HEK293T (cell line): ENCODE data around the gene PNMA8A.
A peak's percentile ranks its signal among the peaks of the same experiment; 100 is the strongest.

Source experiments
- CTCF ChIA-PET: fragments of 350-600 bp; formaldehyde crosslinking; extraction: SDS; loops from one replicate; lab custom pipeline; 2021; ENCODE audit warnings: antibody characterized with exemption, inconsistent platforms; lab: Yijun Ruan, JAX
- POLR2A ChIA-PET: fragments of 350-600 bp; formaldehyde crosslinking; extraction: SDS; loops from one replicate; lab custom pipeline; 2020; ENCODE audit warnings: antibody characterized with exemption, inconsistent platforms; lab: Yijun Ruan, JAX
- DNase-seq: peaks from one replicate; pipeline ENCODE4 v3.0.0; 2012; ENCODE audit warnings: mixed read lengths; ENCODE audit errors: extremely low spot score
- ARNT ChIP-seq: fragments of 450-650 bp; IDR thresholded peaks from 2 replicates; pipeline ENCODE4 v1.6.1; 2017; ENCODE audit warnings: mild to moderate bottlenecking
- BHLHE40 ChIP-seq: fragments of 450-650 bp; IDR thresholded peaks from 2 replicates; pipeline ENCODE4 v1.6.1; 2016; ENCODE audit warnings: mild to moderate bottlenecking, moderate library complexity, borderline replicate concordance
- CTBP1 ChIP-seq: fragments of 450-650 bp; IDR thresholded peaks from 2 replicates; pipeline ENCODE4 v1.6.1; 2016; ENCODE audit warnings: borderline replicate concordance
- ELF4 ChIP-seq: fragments of 450-650 bp; IDR thresholded peaks from 2 replicates; pipeline ENCODE4 v1.6.1; 2017; ENCODE audit warnings: antibody characterized with exemption
- FOXA1 ChIP-seq: fragments of 450-650 bp; IDR thresholded peaks from 2 replicates; pipeline ENCODE4 v1.6.1; 2016; ENCODE audit warnings: mild to moderate bottlenecking
- FOXK2 ChIP-seq: fragments of 450-650 bp; IDR thresholded peaks from 2 replicates; pipeline ENCODE4 v1.6.1; 2016; ENCODE audit warnings: mild to moderate bottlenecking
- FOXM1 ChIP-seq: fragments of 450-650 bp; IDR thresholded peaks from 2 replicates; pipeline ENCODE4 v1.6.1; 2017; ENCODE audit warnings: mild to moderate bottlenecking, borderline replicate concordance
- HDGF ChIP-seq: fragments of 450-650 bp; IDR thresholded peaks from 2 replicates; pipeline ENCODE4 v1.6.1; 2017; ENCODE audit warnings: antibody characterized with exemption, borderline replicate concordance
- L3MBTL2 ChIP-seq: fragments of 450-650 bp; conservative IDR thresholded peaks from 2 replicates; pipeline ENCODE4 v1.6.1; 2016; ENCODE audit warnings: mild to moderate bottlenecking
- LEF1 ChIP-seq: fragments of 450-650 bp; IDR thresholded peaks from 2 replicates; pipeline ENCODE4 v1.6.1; 2017; ENCODE audit warnings: mild to moderate bottlenecking, borderline replicate concordance
- NFRKB ChIP-seq: fragments of 450-650 bp; IDR thresholded peaks from 2 replicates; pipeline ENCODE4 v1.6.1; 2016; ENCODE audit warnings: mild to moderate bottlenecking, moderate library complexity
- SP1 ChIP-seq: fragments of 450-650 bp; IDR thresholded peaks from 2 replicates; pipeline ENCODE4 v1.6.1; 2017
- SUZ12 ChIP-seq: fragments of 450-650 bp; IDR thresholded peaks from 2 replicates; pipeline ENCODE4 v1.6.1; 2016; ENCODE audit warnings: mild to moderate bottlenecking
- TARDBP ChIP-seq: fragments of 450-650 bp; IDR thresholded peaks from 2 replicates; pipeline ENCODE4 v1.6.1; 2016
- ZNF384 ChIP-seq: fragments of 450-650 bp; IDR thresholded peaks from 2 replicates; pipeline ENCODE4 v1.6.1; 2016
- TF ChIP-seq, protein P1 (sequence below): fragments of 450-650 bp; IDR thresholded peaks from 2 replicates; pipeline ENCODE4 v1.6.1; 2016

The PNMA8A gene, protein sequence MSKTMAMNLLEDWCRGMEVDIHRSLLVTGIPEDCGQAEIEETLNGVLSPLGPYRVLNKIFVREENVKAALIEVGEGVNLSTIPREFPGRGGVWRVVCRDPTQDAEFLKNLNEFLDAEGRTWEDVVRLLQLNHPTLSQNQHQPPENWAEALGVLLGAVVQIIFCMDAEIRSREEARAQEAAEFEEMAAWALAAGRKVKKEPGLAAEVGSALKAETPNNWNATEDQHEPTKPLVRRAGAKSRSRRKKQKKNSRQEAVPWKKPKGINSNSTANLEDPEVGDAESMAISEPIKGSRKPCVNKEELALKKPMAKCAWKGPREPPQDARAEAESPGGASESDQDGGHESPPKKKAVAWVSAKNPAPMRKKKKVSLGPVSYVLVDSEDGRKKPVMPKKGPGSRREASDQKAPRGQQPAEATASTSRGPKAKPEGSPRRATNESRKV

DNA sequence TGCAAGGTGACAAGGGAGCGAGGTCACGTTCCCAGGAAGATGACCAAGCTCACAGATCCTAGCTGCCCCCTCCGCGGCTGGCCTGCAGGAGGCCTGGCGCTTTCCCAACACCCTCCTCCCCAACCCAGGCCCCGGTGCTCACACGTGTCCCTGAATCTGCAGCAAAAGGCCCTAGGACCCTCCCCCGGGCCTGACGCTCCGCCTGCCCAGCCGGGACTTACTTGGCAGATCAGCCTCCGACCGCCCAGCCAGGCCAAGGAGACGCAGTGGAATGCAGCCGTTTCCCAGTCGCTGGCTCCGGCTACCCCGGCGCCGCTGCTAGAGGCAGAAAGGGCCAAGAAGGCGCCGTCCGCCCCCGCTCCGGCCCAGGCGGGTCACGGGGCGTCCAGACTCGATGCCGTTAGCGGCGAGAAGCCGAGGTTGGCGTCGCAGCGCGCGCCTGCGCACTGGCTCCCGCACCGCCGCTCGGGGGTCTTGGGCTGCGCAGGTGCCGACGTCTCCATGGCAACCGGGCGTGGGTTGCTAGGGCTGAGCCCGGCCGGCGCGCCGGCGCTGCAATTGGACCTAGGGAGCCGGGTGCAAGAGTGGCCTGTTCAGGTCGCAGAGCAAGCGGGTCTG, at the start of gene PNMA8A:
TSS of gene PNMA8A (minus strand) at position 448 of the 618 bp plus-strand sequence. CDS start 528 bp downstream, outside the sequence.
- TF ChIP-seq HDGF (no peak), L3MBTL2 (peak; percentile 95)
- TF ChIP-seq, protein P1, sequence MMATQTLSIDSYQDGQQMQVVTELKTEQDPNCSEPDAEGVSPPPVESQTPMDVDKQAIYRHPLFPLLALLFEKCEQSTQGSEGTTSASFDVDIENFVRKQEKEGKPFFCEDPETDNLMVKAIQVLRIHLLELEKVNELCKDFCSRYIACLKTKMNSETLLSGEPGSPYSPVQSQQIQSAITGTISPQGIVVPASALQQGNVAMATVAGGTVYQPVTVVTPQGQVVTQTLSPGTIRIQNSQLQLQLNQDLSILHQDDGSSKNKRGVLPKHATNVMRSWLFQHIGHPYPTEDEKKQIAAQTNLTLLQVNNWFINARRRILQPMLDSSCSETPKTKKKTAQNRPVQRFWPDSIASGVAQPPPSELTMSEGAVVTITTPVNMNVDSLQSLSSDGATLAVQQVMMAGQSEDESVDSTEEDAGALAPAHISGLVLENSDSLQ, result no peak
- ChIA-PET POLR2A (interaction anchor here (0.8 to 1.1 kb wide), 2 partner anchors 58 to 65 kb away, joined by 3 read pairs; partner anchors contain the start of gene CCDC8), CTCF (no interaction called here)
- DNase-seq, result peak; percentile 88

DNA sequence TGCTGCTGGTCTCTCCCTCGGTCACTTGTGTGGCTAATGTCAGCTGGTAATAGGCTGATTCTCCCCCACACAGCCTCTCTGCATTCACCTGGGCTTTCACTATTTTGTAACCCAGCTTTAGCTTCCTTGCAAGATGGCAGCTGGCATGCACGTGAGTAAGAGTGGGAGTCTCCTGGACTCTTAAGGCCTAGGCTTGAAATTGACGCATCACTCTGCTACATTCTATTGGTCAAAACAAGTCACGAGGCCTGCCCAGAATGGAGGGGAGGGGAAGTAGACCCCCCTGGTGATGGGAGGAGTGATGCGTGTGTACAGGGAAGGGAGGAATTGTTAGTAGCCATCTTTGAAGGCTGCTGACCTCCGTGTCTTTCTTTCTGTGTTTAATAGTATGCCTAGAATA, 49.3 kb upstream of the PNMA8A start:
- TF ChIP-seq ZNF384, result no peak
- TF ChIP-seq NFRKB, result no peak
- TF ChIP-seq FOXA1, result no peak
- no peak for TF ChIP-seq CTBP1
- TF ChIP-seq FOXK2, result no peak
- TF ChIP-seq FOXM1, result no peak
- no peak for TF ChIP-seq LEF1
- no peak for TF ChIP-seq BHLHE40
- TF ChIP-seq SP1, result no peak
- TF ChIP-seq, protein P1, result no peak
- no peak for TF ChIP-seq ARNT
- TF ChIP-seq HDGF, result no peak
- no peak for TF ChIP-seq L3MBTL2
- DNase-seq, result no peak
- ChIA-PET POLR2A (no interaction called here), CTCF (interaction anchor here (1.0 to 1.4 kb wide), 3 partner anchors 10 to 125 kb away, joined by 3 to 7 read pairs (median 5); no protein-coding TSS in a partner anchor)

DNA sequence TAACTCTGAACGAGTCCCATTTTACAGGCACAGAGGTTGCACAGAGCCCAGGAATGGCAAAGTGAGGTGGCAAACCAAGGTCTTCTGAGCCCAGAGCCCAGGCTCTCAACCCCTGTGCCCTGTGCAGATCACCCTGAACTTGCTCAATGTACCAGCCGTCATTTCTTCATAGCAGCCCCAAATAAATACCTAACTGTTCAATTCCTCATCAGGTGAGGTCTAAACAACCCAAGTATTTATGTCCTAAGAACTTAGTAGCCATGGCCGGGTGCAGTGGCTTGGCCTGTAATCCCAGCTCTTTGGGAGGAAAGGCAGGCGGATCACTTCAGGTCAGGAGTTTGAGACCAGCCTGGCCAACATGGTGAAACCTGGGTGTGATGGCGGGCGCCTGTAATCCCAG, 46.1 kb upstream of the PNMA8A start:
- POLR2A ChIA-PET, result no interaction called here
- no peak for DNase-seq
- TF ChIP-seq ELF4, result no peak
- no peak for TF ChIP-seq SUZ12
- TF ChIP-seq FOXK2, result no peak
- TF ChIP-seq LEF1, result no peak
- TF ChIP-seq L3MBTL2, result no peak
- no peak for TF ChIP-seq FOXA1
- no peak for TF ChIP-seq TARDBP
- CTCF ChIA-PET, result interaction anchor here (0.6 to 1.4 kb wide), 4 partner anchors 12 to 236 kb away, joined by 3 to 6 read pairs (median 3); no protein-coding TSS in a partner anchor

DNA sequence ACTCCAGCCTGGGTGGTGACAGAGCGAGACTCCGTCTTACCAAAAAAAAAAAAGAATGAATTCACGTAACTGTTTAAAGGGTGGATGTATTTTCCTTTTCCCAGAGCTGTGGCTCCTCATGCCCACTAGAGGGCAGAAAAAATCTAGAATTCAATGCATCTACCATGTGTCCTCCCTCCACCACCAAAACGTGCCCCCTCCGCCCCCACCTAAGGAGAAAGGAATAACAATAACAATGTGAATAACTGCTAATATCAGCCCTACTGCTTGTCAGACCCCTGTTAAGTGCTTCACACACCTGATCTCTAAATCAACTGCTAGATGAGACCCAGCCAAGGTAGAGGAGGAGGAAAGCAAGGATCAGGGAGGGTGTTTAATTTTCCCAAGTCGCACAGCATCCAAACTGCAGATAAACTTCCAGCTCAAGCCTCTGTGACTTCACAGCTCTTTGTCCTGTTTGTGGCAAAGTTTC, 44.6 kb upstream of the PNMA8A start:
- CTCF ChIA-PET, result interaction anchor here (0.7 to 1.0 kb wide), 3 partner anchors 13 to 114 kb away, joined by 3 to 4 read pairs (median 4); no protein-coding TSS in a partner anchor
- POLR2A ChIA-PET, result interaction anchor here (0.6 kb wide), 1 partner anchor 158 kb away, joined by 3 read pairs; no protein-coding TSS in a partner anchor
- peak; percentile 71 for DNase-seq
- TF ChIP-seq NFRKB, result no peak
- peak; percentile 77 for TF ChIP-seq ZNF384
- TF ChIP-seq LEF1, result no peak
- no peak for TF ChIP-seq TARDBP
- TF ChIP-seq, protein P1, result no peak
- TF ChIP-seq BHLHE40, result no peak
- TF ChIP-seq FOXM1, result 0 out of 2 replicates have a peak, but pooled peaks have one; percentile 68
- no peak for TF ChIP-seq FOXA1
- TF ChIP-seq CTBP1, result no peak
- no peak for TF ChIP-seq FOXK2
- no peak for TF ChIP-seq HDGF
- TF ChIP-seq L3MBTL2, result peak; percentile 10; the same call in 1 of the 2 replicates

DNA sequence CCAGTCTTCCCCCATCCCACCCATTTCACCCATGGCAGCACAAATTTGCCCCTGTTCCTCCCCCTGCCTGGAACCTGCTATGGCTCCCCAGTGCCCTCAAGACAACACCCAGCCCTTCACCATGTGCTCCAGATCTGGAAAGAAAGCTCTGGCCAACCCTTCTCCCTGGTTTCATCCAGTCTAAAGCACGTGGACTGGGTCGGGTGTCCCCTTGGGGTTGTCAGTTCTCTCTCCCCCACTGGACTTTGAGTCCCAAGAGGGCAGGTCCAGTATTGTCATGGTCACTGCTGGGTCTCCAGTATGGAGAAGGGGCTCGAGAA, 43.9 kb upstream of the PNMA8A start:
- POLR2A ChIA-PET, result no interaction called here
- TF ChIP-seq CTBP1 (no peak), FOXA1 (no peak), BHLHE40 (no peak), NFRKB (no peak), FOXM1 (no peak), SP1 (no peak)
- TF ChIP-seq, protein P1, result no peak
- CTCF ChIA-PET, result no interaction called here
- no peak for DNase-seq
